Measurements from ENCODE around the gene IFNA21.
"Not testable (repeated sequence)": the region's sequence is repeated elsewhere in the genome, so short reads cannot be mapped to it uniquely, and the experiment has no call there.

IFNA21 gene

DNA sequence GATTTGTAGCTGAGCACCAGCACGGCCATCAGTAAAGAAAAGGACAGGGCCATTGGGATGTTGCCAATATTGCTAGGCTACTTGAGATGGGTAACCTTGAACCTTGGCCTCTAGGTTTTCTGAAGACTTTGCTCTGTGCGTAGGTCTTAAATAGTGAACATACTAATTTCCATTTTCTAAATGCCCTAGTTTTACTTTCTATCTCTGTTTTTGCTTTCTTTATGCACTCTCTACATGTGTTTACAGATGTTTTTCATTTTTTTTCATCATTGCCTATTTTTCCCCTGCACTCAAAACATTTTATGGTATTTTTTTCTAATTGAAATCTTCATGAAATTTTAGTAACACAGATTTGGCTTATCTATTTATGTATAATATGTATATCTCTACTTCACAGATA lies at the start of gene IFNA21:
Gene IFNA21 (minus strand): TSS at position 101 of the 400 bp plus-strand sequence. CDS start 48 bp downstream, at position 53.
- DNase-seq (ENCODE audit: low read depth), result not testable (repeated sequence)

DNA sequence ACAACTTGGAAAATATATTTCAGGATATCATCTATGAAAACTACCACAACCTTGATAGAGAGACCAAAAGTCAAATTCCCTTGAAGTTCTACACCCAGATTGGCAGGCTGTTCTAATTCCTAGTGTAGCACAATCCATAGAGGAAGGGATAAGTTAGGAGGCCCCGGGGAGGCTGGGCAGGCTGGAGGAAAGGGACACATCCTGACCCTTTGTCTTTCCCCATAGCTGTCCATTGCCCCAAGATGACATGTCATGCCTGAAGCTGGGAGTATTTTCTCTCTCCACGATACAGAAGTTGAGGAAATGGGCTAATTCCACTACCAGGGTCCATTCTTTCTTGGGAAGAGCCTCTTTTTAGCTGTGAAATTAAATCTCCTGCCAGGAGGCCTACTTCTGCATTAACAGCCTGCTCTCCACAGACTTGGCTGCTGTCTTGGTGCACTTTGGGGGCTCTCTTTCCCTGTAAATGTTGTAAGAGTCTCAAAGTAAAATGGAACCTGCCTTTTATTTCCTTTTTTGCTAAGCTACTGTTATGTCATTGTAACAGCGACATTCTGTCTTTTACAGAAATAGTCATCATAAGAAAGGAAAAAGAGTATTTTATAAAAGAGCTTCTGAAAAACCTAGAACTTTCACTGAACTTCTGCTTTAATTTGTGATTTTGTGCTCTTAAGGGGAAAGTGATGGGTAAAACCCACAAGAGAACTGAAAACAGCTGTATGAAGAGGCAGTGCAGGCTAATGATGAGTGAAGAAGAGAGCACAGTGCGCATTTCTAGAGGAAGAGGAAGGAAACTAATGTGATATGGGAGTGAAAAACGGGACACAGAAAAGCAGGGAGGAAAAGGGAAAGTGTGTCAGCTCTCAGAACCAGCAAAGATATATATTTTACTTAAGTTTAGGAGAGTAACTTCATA lies 47.2 kb upstream of the IFNA21 start:
- peak; percentile 3 for DNase-seq (ENCODE audit: low read depth)

DNA sequence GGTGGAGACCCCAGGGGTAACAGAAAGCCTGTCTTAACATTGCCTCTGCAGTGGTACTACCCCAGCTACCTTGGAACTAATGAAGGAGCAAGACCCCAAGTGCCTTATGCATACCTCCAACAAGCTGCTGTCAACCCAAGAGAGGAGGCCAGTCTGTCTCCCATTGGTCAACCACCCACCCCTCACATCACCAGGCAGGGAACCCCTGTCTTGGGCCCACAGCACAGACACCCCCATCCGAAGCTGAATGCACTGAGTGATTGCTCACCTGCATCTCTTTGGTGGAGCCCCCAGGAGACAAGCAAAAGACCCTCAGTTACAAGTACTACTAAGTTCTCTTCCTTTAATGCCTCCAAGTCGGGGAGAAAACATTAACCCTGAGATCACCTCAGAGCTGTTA lies 45.7 kb upstream of the IFNA21 start:
- not testable (repeated sequence) for DNase-seq (ENCODE audit: low read depth)

DNA sequence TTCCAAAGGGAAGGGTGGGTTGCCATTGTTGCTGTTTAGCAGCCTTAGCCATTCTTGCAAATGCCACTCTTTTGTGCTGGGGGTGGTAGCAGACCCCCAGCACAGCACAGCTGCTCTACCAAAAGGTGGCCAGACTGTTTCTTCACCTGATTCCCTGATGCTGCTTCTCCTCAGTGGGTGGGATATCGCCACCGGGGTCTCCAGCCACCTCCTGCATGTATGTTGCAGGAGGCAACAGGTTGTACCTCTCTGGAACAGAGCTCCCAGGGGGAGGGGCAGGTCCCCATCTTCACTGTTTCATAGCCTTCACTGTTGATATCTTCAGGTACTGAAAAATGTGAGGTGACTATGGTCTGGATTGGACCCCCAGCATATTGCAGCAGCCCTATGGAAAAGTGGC lies 44.3 kb upstream of the IFNA21 start:
- DNase-seq (ENCODE audit: low read depth), result not testable (repeated sequence)

DNA sequence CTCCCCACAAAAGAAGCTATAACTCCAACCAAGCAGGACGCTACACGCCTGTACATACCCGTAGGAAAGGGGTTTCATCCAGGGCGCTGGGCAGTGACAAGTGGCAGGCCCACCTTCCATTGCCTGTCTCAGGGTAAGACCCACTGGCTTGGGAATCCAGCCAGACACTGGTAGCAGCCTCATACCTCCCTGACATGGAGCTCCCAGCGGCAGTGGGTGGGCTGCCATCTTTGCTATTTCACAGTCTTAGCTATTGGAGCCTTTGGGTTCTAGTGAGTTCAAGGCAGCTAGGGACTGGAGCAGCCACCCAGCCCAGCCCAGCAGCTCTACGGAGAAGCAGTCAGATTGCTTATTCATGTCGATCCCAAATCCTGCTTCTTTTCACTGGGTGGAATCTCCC lies 43.9 kb upstream of the IFNA21 start:
- DNase-seq (ENCODE audit: low read depth), result no peak

DNA sequence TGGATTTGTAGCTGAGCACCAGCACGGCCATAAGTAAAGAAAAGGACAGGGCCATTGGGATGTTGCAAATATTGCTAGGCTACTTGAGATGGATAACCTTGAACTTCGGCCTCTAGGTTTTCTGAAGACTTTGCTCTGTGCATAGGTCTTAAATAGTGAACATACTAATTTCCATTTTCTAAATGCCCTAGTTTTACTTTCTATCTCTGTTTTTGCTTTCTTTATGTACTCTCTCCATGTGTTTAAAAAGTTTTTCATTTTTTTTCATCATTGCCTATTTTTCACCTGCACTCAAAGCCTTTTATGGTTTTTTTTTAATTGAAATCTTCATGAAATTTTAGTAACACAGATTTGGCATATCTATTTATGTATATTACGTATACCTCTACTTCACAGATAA lies 40.6 kb upstream of the IFNA21 start, which contains the start of gene IFNA10:
Gene IFNA10 (minus strand): TSS at position 101 of the 400 bp plus-strand sequence. CDS start 46 bp downstream, at position 55.
- not testable (repeated sequence) for DNase-seq (ENCODE audit: low read depth)

DNA sequence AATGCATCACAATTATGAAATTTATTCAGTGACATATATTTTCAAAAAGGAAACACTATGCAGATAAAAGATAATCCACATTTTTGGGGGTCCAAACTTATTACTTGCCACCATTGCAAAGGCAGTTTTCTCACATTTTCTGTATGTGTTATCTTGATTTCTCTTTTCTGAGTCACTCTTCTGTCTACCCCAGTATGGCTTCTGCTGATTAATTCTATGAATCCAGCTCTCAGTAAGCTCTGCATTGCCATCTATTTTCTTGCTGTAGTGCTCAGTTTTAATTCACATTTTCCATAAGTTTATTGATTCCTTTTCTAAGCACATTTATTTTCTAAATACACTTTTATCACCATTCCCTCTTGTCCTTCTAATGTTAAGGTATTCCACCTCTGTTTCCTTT lies 38.7 kb upstream of the IFNA21 start:
- peak; percentile 0 for DNase-seq (ENCODE audit: low read depth)

GRCh38 chr9:21202105-21202504 lies 35.6 kb upstream of the IFNA21 start, which contains the start of gene IFNA7:
Gene IFNA7, minus strand, starts transcription at chr9:21202205. Its CDS starts 40 bp downstream, at chr9:21202165.
- not testable (repeated sequence) for DNase-seq (ENCODE audit: low read depth)

DNA sequence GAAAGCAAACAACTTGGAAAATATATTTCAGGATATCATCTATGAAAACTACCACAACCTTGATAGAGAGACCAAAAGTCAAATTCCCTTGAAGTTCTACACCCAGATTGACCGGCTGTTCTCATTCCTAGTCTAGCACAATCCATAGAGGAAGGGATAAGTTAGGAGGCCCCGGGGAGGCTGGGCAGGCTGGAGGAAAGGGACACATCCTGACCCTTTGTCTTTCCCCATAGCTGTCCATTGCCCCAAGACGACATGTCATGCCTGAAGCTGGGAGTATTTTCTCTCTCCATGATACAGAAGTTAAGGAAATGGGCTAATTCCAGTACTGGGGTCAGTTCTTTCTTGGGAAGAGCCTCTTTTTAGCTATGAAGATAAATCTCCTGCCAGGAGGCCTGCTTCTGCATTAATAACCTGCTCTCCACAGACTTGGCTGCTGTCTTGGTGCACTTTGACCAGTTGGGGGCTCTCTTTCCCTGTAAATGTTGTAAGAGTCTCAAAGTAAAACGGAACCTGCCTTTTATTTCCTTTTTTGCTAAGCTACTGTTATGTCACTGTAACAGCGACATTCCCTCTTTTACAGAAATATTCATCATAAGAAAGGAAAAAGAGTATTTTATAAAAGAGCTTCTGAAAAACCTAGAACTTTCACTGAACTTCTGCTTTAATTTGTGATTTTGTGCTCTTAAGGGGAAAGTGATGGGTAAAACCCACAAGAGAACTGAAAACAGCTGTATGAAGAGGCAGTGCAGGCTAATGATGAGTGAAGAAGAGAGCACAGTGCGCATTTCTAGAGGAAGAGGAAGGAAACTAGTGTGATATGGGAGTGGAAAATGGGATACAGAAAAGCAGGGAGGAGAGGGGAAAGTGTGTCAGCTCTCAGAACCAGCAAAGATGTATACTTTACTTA lies 28.7 kb upstream of the IFNA21 start:
- peak; percentile 4 for DNase-seq (ENCODE audit: low read depth)

GRCh38 chr9:21187487-21187886 lies 21.0 kb upstream of the IFNA21 start, which contains the start of gene IFNA4:
Gene IFNA4, minus strand, starts transcription at chr9:21187587. Its CDS starts 56 bp downstream, at chr9:21187531.
- not testable (repeated sequence) for DNase-seq (ENCODE audit: low read depth)

DNA sequence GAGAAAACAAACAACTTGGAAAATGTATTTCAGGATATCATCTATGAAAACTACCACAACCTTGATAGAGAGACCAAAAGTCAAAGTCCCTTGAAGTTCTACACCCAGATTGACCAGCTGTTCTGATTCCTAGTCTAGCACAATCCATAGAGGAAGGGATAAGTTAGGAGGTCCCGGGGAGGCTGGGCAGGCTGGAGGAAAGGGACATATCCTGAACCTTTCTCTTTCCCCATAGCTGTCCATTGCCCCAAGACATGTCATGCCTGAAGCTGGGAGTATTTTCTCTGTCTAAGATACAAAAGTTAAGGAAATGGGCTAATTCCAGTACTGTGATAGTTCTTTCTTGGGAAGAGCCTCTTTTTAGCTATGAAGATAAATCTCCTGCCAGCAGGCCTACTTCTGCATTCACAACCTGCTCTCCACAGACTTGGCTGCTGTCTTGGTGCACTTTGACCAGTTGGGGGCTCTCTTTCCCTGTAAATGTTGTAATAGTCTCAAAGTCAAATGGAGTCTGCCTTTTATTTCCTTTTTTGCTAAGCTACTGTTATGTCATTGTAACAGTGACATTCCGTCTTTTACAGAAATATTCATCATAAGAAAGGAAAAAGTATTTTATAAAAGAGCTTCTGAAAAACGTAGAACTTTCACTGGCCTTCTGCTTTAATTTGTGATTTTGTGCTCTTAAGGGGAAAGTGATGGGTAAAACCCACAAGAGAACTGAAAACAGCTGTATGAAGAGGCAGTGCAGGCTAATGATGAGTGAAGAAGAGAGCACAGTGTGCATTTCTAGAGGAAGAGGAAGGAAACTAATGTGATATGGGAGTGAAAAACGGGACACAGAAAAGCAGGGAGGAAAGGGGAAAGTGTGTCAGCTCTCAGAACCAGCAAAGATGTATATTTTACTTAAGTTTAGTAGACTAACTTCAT lies 16.6 kb upstream of the IFNA21 start:
- peak; percentile 10 for DNase-seq (ENCODE audit: low read depth)

- DNase-seq (ENCODE audit: low read depth), result no peak
Observed at GRCh38 chr9:21174671-21175070, 8.2 kb upstream of the IFNA21 start.

DNA sequence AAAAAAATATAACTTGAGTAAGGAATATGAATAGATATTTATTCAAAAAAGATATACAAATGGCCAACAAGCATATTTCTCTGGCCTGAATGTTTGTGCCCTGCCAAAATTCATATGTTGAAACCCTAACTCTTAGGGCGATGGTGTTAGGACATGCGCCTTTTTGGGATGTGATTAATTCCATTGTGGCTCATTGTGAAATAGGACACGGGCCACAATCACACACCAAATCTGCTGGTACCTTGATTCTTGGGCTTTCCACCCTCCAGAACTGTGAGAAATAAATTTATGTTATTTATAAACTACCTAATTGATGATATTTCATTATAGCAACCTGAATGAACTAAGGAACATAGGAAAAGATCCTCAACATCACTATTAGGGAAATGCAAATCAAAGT lies 5.7 kb upstream of the IFNA21 start:
- no peak for DNase-seq (ENCODE audit: low read depth)

DNA sequence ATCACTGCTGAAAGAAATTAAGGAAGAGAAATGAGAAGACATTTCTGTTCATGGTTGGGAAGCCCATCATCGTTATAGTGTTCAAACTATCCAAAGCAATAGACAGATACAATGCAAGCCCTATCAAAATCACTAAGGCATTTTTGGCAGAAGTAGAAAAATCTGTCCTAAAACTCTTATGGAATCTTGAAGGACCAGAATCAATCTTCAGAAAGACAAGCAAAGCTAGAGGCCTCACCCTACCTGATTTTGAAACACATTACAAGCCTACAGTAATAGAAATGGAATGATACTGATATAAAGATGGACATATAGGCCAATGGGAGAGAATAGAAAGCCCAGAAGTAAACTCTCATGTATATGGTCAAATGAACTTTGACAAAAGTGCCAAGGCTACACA lies 4.9 kb upstream of the IFNA21 start:
- DNase-seq (ENCODE audit: low read depth), result no peak

DNA sequence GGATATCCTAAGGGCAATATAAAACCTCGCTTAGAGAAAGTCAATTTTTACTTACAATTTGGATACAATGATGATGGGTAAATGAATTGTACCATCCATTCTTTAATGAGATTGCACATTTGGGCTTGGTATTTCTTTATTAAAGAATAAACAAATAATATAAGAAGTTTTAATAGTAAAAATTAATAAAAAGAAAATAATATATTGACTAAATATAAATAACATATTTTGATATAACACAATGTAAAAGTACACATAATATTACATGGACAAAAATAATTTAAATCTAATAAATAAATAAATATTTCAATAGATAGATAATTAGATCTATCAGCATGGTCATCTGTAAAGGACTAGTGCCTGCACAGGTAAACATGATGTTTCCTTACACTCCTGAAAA lies 944 bp downstream of the IFNA21 start:
- DNase-seq (ENCODE audit: low read depth), result no peak

DNA sequence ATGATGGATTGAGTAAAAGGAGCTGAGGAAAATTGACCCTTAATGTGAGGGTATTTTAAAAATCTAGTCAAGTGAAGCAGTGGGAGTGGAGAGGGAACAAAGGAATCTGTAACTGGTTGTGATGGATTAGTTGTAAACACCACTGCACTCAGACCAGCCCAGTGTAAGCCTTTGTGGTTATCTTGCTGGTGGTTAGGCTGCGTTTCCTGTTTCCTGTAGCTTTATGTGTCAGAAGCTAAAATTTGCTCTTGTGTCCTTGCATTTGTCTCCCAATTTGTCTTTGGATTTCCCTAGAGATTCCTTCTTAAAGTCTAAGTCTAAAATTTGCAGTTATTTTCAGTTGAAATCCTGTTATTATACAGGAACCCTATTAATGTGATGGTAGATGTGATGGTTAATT lies 6.3 kb downstream of the IFNA21 start:
- peak; percentile 58 for DNase-seq (ENCODE audit: low read depth)

GRCh38 chr9:21155501-21155900 lies 11.0 kb downstream of the IFNA21 start:
- DNase-seq (ENCODE audit: low read depth), result no peak

GRCh38 chr9:21154018-21154608 lies 12.3 kb downstream of the IFNA21 start:
- peak; percentile 12 for DNase-seq (ENCODE audit: low read depth)

DNA sequence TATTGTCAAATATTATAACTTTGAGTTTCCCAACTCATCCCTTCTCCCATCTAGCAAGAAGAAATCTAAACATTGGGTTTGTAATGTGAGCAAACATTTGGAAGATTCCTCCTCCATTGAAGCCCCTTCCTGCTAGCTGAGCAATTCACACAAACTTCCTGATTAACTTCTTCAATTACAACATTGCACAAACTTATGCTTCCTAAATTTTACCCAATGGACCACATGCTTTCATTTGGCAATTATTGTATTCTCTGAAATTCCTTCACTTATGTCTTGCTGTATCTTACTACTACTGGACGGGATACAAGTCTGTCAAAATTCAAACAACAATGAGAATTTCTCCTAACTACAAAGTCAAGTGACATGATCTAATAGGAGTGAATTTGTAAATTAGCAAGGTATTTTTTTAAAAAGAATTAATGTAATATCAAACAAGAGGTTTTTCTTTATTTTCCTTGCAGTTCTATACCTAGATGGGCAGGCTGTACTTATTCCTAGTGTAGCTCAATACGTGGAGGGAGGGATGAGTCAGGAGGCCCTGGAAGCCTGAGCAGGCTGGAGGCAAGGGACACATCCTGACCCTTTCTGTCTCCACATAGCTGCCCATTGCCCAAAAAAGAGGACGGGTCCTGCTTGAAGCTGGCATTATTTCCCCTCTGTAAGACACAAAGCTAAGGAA lies 13.0 kb downstream of the IFNA21 start:
- peak; percentile 3 for DNase-seq (ENCODE audit: low read depth)

DNA sequence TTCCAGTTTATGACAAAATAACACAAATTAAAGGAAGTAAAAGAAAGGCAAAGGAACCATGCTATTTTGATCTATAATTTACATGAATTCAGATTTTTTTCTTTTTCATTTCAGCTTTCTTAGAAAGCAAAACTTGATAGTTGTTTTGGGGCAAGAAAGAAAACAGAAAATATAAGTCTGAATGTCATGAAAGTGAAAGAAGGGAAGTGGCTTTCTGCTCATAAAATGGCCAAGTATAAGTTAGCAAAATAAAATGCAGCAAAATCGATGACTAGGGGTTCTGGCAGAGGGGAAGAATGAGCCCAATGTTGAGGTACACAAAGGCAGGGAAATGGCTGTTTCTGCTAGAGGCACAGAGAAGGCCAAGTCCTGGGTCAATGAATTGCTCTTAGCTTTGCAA lies 21.9 kb downstream of the IFNA21 start:
- DNase-seq (ENCODE audit: low read depth), result no peak
